GM12878 (cell line): ENCODE results near the gene CHKA. TPM values are rescaled to one million over a fixed set of nuclear protein-coding genes. Genes with fewer than 3 reads are reported as not detected.

ENCODE experiments used
- ATAC-seq: fragments of 200-7000 bp; cut with Tn5 transposase; 3 replicates; pipeline ENCODE4 v1.9.1; 2020; ENCODE audit warnings: mild to moderate bottlenecking, moderate library complexity
- BruUV-seq: library from RNA; stranded (reverse); fragments of 400-500 nt; replicated peaks from 2 replicates; lab custom pipeline; 2021; lab: Mats Ljungman, UMichigan
- CTCF ChIA-PET: fragments of 300-600 bp; sonication (Branson Sonifier 250); formaldehyde crosslinking; extraction: SDS; loops from one replicate; lab custom pipeline; 2021; ENCODE audit warnings: inconsistent platforms; lab: Yijun Ruan, JAX
- POLR2A ChIA-PET: fragments of 350-600 bp; formaldehyde crosslinking; extraction: SDS; loops from one replicate; lab custom pipeline; 2021; ENCODE audit warnings: inconsistent platforms; lab: Charles Lee
- RAD21 ChIA-PET: fragments of 300-600 bp; sonication (Branson Sonifier 250); formaldehyde crosslinking; loops from one replicate; lab custom pipeline; 2023; ENCODE audit warnings: antibody characterized with exemption; ENCODE audit not compliant: unreplicated experiment; lab: Charles Lee
- SMC1A ChIA-PET: fragments of 300-600 bp; sonication (Branson Sonifier 250); formaldehyde crosslinking; loops from one replicate; lab custom pipeline; 2023; ENCODE audit not compliant: unreplicated experiment, uncharacterized antibody; lab: Charles Lee
- DNase-seq: peaks from one replicate; pipeline ENCODE4 v3.0.0-alpha.2; 2011; ENCODE audit warnings: low read depth, low spot score
- FAIRE-seq: peaks from 3 replicates; lab custom pipeline; 2011; peaks lifted over from hg19 to GRCh38; lab: Jason Lieb, UNC
- H2AFZ ChIP-seq: 2 replicates; pipeline ENCODE4 v1.6.0; 2011; ENCODE audit warnings: low read depth, low read length, control low read depth; ENCODE audit not compliant: control insufficient read depth
- H3K27ac ChIP-seq: 2 replicates; pipeline ENCODE4 v1.5.1; 2011; ENCODE audit warnings: control low read depth; ENCODE audit not compliant: control insufficient read depth, insufficient read depth
- H3K27me3 ChIP-seq, 2 experiments: replicated peaks in 1 of 2; 2 replicates each; pipeline versions ENCODE4 v1.6.0 to v1.6.1; 2011; ENCODE audit warnings: low read length in 1 of 2; ENCODE audit not compliant: control insufficient read depth in 2 of 2, insufficient read depth in 2 of 2
- H3K36me3 ChIP-seq, 2 experiments: 2 replicates each; pipeline ENCODE4 v1.5.1; 2011; ENCODE audit warnings: low read length in 1 of 2; ENCODE audit not compliant: control insufficient read depth in 2 of 2, insufficient read depth in 2 of 2
- H3K4me1 ChIP-seq: 2 replicates; pipeline ENCODE4 v1.6.1; 2011; ENCODE audit warnings: mild to moderate bottlenecking, low read length, moderate library complexity, mixed read lengths; ENCODE audit not compliant: control insufficient read depth, insufficient read depth
- H3K4me2 ChIP-seq: 2 replicates; pipeline ENCODE4 v1.6.0; 2011; ENCODE audit warnings: control low read depth; ENCODE audit not compliant: control insufficient read depth, insufficient read depth
- H3K4me3 ChIP-seq: fragments of 200-600 bp; sonication (generic); 2 replicates; pipeline ENCODE4 v1.5.1; 2016
- H3K79me2 ChIP-seq: 2 replicates; pipeline ENCODE4 v1.6.0; 2011; ENCODE audit warnings: low read length; ENCODE audit not compliant: control insufficient read depth, insufficient read depth
- H3K9ac ChIP-seq: 2 replicates; pipeline ENCODE4 v1.8.0; 2011; ENCODE audit warnings: low read length, control low read depth, mixed read lengths; ENCODE audit not compliant: control insufficient read depth, insufficient read depth
- H3K9me3 ChIP-seq: replicated peaks from 3 replicates; pipeline ENCODE4 v1.5.1; 2011; ENCODE audit warnings: mild to moderate bottlenecking, low read length; ENCODE audit not compliant: control insufficient read depth, insufficient read depth
- H4K20me1 ChIP-seq: 2 replicates; pipeline ENCODE4 v1.6.0; 2011; ENCODE audit not compliant: control insufficient read depth, insufficient read depth
- BRCA1 ChIP-seq: IDR thresholded peaks from 2 replicates; pipeline ENCODE4 v1.6.1; 2011; ENCODE audit warnings: low read depth, low read length, improper control_type of control experiment
- CEBPB ChIP-seq, 2 experiments: fragments of 150-350 bp in 1 of 2; IDR thresholded peaks; 2 replicates each; pipeline ENCODE4 v1.6.1; 2012 to 2014; ENCODE audit warnings: low read depth in 2 of 2, low read length in 2 of 2, borderline replicate concordance in 1 of 2, inconsistent platforms in 1 of 2
- ETV6 ChIP-seq, 2 experiments: fragments of 450-650 bp in 1 of 2; IDR thresholded peaks in 1 of 2; conservative IDR thresholded peaks in 1 of 2; 2 replicates each; pipeline ENCODE4 v1.6.1; 2014; ENCODE audit warnings: antibody characterized with exemption in 1 of 2, borderline replicate concordance in 1 of 2, low read depth in 1 of 2, mild to moderate bottlenecking in 1 of 2, moderate library complexity in 1 of 2
- IKZF2 ChIP-seq, 2 experiments: fragments of 450-650 bp; IDR thresholded peaks; 2 replicates each; pipeline ENCODE4 v1.6.1; 2017; ENCODE audit warnings: mild to moderate bottlenecking in 2 of 2, moderate library complexity in 2 of 2
- JUNB ChIP-seq: IDR thresholded peaks from 2 replicates; pipeline ENCODE4 v1.6.1; 2016; ENCODE audit warnings: antibody characterized with exemption, mild to moderate bottlenecking
- LARP7 ChIP-seq: fragments of 450-650 bp; IDR thresholded peaks from 2 replicates; pipeline ENCODE4 v1.6.1; 2017; ENCODE audit warnings: mild to moderate bottlenecking
- MAX ChIP-seq: IDR thresholded peaks from 2 replicates; pipeline ENCODE4 v1.6.1; 2012; ENCODE audit warnings: low read depth, low read length, improper control_type of control experiment
- MEF2A ChIP-seq: IDR thresholded peaks from 2 replicates; pipeline ENCODE4 v1.6.1; 2011; ENCODE audit warnings: low read depth, mild to moderate bottlenecking, low read length, moderate library complexity; ENCODE audit not compliant: insufficient read depth
- MLLT1 ChIP-seq: fragments of 450-650 bp; IDR thresholded peaks from 2 replicates; pipeline ENCODE4 v1.6.1; 2016; ENCODE audit warnings: mild to moderate bottlenecking
- MYB ChIP-seq: fragments of 150-350 bp; IDR thresholded peaks from 2 replicates; pipeline ENCODE4 v1.6.1; 2014; ENCODE audit warnings: mild to moderate bottlenecking, low read depth, low read length, borderline replicate concordance
- NR2C2 ChIP-seq: IDR thresholded peaks from 2 replicates; pipeline ENCODE4 v1.6.1; 2011; ENCODE audit warnings: borderline replicate concordance, low read depth; ENCODE audit not compliant: control insufficient read depth, insufficient read length
- PAX8 ChIP-seq: fragments of 450-650 bp; IDR thresholded peaks from 2 replicates; pipeline ENCODE4 v1.6.1; 2017; ENCODE audit warnings: mild to moderate bottlenecking, moderate library complexity
- STAT3 ChIP-seq: IDR thresholded peaks from 2 replicates; pipeline ENCODE4 v1.6.1; 2011; ENCODE audit warnings: low read depth, low read length, improper control_type of control experiment
- SUPT20H ChIP-seq: IDR thresholded peaks from 2 replicates; pipeline ENCODE4 v1.6.1; 2011; ENCODE audit warnings: low read depth, mild to moderate bottlenecking, low read length, moderate library complexity, borderline replicate concordance; ENCODE audit not compliant: control insufficient read depth
- SUZ12 ChIP-seq: fragments of 200-600 bp; sonication (generic); IDR thresholded peaks from one replicate; pipeline ENCODE4 v1.6.1; 2018; ENCODE audit warnings: antibody characterized with exemption, mild to moderate bottlenecking; ENCODE audit not compliant: unreplicated experiment
- TARDBP ChIP-seq: IDR thresholded peaks from 2 replicates; pipeline ENCODE4 v1.6.1; 2016; ENCODE audit warnings: borderline replicate concordance
- TCF7 ChIP-seq: IDR thresholded peaks from 2 replicates; pipeline ENCODE4 v1.6.1; 2014; ENCODE audit warnings: antibody characterized with exemption, borderline replicate concordance
- ZBED1 ChIP-seq: IDR thresholded peaks from 2 replicates; pipeline ENCODE4 v1.6.1; 2016; ENCODE audit warnings: borderline replicate concordance
- ZNF207 ChIP-seq: fragments of 450-650 bp; IDR thresholded peaks from 2 replicates; pipeline ENCODE4 v1.6.1; 2014; ENCODE audit warnings: antibody characterized with exemption, mild to moderate bottlenecking, borderline replicate concordance
- WGBS: methylation state at CpG from one replicate; pipeline ENCODE4 v1.1.6; 2016; ENCODE audit warnings: low lambda C conversion rate; ENCODE audit not compliant: insufficient replicate concordance, insufficient coverage; ENCODE audit errors: missing lambda C conversion rate; 5-methylcytosine and 5-hydroxymethylcytosine counted together
- in situ Hi-C: fragments of 300-500 bp; cut with MboI; formaldehyde crosslinking; loops from 9 replicates; pipeline ENCODE4 v1.14.3; 2018; ENCODE audit warnings: mixed read lengths
- intact Hi-C: fragments of 100-400 bp; cut with micrococcal nuclease; formaldehyde crosslinking; loops from one replicate; pipeline ENCODE4 v1.14.2; 2022; ENCODE audit not compliant: unreplicated experiment
- polyA plus RNA-seq, 11 experiments: library from polyadenylated mRNA; depleted of rRNA in 4 of 11; unstranded in 6 of 11; stranded (reverse) in 5 of 11; fragments of >200 nt; fragmentation: Nextera tagmentation in 4 of 11; fragmentation: Illumina TruSeq in 1 of 11; extraction: Ambion mirVana in 4 of 11; extraction: Trizol in 1 of 11; gene quantifications; 1 replicate in 1 of 11; 2 replicates in 10 of 11; pipeline versions ENCODE4 v1.2.1 to v1.2.3, GENCODE V29; 2011 to 2016; ENCODE audit warnings: inconsistent platforms in 2 of 11, missing spikeins in 2 of 11, low read depth in 1 of 11
- total RNA-seq, 4 experiments: library from RNA; depleted of rRNA in 3 of 4; stranded (reverse); fragments of >200 nt in 3 of 4; fragmentation: Illumina TruSeq in 1 of 4; extraction: Trizol in 1 of 4; gene quantifications; 2 replicates each; pipeline versions ENCODE4 v1.2.1 to v1.2.3, GENCODE V29; 2013 to 2021
- TF ChIP-seq, protein P1 (sequence below): fragments of 450-650 bp; formaldehyde crosslinking; IDR thresholded peaks from 2 replicates; pipeline ENCODE4 v1.5.0; 2022; ENCODE audit warnings: mild to moderate bottlenecking, missing genetic modification characterization

The CHKA gene
- total and polyA plus RNA-seq, 10 of the 15 experiments (the other 5 are each of a cell fraction or from before 2014, with no cell fraction given): 5.2 to 29.2 (median 21.2) TPM

- TF ChIP-seq, protein P1, sequence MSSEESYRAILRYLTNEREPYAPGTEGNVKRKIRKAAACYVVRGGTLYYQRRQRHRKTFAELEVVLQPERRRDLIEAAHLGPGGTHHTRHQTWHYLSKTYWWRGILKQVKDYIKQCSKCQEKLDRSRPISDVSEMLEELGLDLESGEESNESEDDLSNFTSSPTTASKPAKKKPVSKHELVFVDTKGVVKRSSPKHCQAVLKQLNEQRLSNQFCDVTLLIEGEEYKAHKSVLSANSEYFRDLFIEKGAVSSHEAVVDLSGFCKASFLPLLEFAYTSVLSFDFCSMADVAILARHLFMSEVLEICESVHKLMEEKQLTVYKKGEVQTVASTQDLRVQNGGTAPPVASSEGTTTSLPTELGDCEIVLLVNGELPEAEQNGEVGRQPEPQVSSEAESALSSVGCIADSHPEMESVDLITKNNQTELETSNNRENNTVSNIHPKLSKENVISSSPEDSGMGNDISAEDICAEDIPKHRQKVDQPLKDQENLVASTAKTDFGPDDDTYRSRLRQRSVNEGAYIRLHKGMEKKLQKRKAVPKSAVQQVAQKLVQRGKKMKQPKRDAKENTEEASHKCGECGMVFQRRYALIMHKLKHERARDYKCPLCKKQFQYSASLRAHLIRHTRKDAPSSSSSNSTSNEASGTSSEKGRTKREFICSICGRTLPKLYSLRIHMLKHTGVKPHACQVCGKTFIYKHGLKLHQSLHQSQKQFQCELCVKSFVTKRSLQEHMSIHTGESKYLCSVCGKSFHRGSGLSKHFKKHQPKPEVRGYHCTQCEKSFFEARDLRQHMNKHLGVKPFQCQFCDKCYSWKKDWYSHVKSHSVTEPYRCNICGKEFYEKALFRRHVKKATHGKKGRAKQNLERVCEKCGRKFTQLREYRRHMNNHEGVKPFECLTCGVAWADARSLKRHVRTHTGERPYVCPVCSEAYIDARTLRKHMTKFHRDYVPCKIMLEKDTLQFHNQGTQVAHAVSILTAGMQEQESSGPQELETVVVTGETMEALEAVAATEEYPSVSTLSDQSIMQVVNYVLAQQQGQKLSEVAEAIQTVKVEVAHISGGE (CRISPR knock-in tag): no peak
- TF ChIP-seq TCF7: no peak
- TF ChIP-seq TARDBP: no peak
- no peak for TF ChIP-seq JUNB
- TF ChIP-seq MEF2A: no peak
Observed at GRCh38 chr11:68164437-68164836, 43.2 kb upstream of the CHKA start (continued).

- no peak overlapping the region for H3K9ac ChIP-seq
- H3K27me3 ChIP-seq: no peaks in the 10 kb centered on the region
- no peaks in the 10 kb centered on the region for H3K79me2 ChIP-seq
- in situ Hi-C loops (no loop called here), intact Hi-C loops (no loop called here)
- H3K4me2 ChIP-seq: no peak overlapping the region
- CTCF ChIA-PET: interaction anchor here (1.1 to 1.7 kb wide), 2 partner anchors 16 to 46 kb away, joined by 3 read pairs; no protein-coding TSS in a partner anchor
- RAD21 ChIA-PET: interaction anchor here (1.2 kb wide), 1 partner anchor 18 kb away, joined by 3 read pairs; no protein-coding TSS in a partner anchor
- ATAC-seq: no peak
- H3K9me3 ChIP-seq: no peaks in the 10 kb centered on the region
- no TSS peak for BruUV-seq
- no peaks in the 10 kb centered on the region for H3K4me1 ChIP-seq
- 83% methylated on average over 11 of the region's 11 CpGs for WGBS
- DNase-seq: no peak
- H4K20me1 ChIP-seq: no peaks in the 10 kb centered on the region
- POLR2A ChIA-PET: no interaction called here
- no peak overlapping the region for H3K4me3 ChIP-seq
- SMC1A ChIA-PET: interaction anchor here (1.3 to 1.8 kb wide), 2 partner anchors 9 to 16 kb away, joined by 3 to 5 read pairs; no protein-coding TSS in a partner anchor
- H3K27ac ChIP-seq: no peak overlapping the region
- FAIRE-seq: no peak
- no peak overlapping the region for H2AFZ ChIP-seq
- H3K36me3 ChIP-seq: peaks cover 1 to 4% of the 10 kb centered on the region in 2 experiments
- no peak for TF ChIP-seq SUZ12
- TF ChIP-seq PAX8: no peak
- no peak for TF ChIP-seq MYB
- no peak for TF ChIP-seq CEBPB (IDR thresholded peaks at IDR 0.05; ENCODE audit: borderline replicate concordance in 1 of 2, low read depth in 2 of 2, low read length in 2 of 2)
- TF ChIP-seq NR2C2: no peak
- TF ChIP-seq STAT3: no peak
- TF ChIP-seq ZBED1: no peak
- no peak for TF ChIP-seq IKZF2 (IDR thresholded peaks at IDR 0.05)
- TF ChIP-seq ETV6 (conservative IDR thresholded peaks at IDR 0.05 in 1 of 2, IDR thresholded peaks at IDR 0.05 in 1 of 2; ENCODE audit: borderline replicate concordance in 1 of 2, low read depth in 1 of 2): no peak
- no peak for TF ChIP-seq MAX
- TF ChIP-seq SUPT20H: no peak
- TF ChIP-seq LARP7: no peak
- TF ChIP-seq MLLT1: no peak
- TF ChIP-seq BRCA1: no peak
- TF ChIP-seq ZNF207: no peak
Observed at GRCh38 chr11:68163691-68164090, 42.5 kb upstream of the CHKA start.
